SHP77 (cell line): ENCODE results near the gene MED25.

Experiments
- DNase-seq, 2 experiments: peaks; one replicate each; lab custom pipeline; 2025; lab: John Stamatoyannopoulos, UW

The MED25 gene

GRCh38 chr19:49799271-49799797 is 18.8 kb upstream of the MED25 start:
- no peak for DNase-seq

GRCh38 chr19:49799798-49800376 is 18.2 kb upstream of the MED25 start:
- no peak for DNase-seq

DNA sequence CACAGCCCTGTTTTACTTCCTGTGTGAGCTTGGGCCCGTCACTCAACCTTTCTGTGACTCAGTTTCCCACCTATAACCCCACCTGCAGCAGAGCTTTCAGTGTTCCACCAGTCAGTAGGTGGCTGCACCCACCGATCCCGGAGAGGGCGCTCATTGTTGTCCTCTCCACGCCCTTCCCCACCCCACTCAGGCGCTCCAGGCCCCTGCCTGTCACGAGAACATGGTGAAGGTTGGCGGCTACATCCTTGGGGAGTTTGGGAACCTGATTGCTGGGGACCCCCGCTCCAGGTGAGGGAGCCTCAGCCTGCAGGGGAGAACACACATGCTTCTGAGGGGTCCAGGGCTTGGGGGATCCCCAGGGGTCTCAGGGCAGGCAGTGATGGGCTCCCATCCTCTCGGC is 17.3 kb upstream of the MED25 start:
- no peak for DNase-seq

DNA sequence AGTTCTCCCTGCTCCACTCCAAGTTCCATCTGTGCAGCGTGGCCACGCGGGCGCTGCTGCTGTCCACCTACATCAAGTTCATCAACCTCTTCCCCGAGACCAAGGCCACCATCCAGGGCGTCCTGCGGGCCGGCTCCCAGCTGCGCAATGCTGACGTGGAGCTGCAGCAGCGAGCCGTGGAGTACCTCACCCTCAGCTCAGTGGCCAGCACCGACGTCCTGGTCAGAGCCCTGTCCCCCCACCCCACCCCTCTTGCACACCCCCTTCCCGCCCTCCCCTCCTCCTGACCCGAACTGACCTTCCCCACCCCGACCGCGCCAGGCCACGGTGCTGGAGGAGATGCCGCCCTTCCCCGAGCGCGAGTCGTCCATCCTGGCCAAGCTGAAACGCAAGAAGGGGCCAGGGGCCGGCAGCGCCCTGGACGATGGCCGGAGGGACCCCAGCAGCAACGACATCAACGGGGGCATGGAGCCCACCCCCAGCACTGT is 16.6 kb upstream of the MED25 start:
- DNase-seq: no peak

DNA sequence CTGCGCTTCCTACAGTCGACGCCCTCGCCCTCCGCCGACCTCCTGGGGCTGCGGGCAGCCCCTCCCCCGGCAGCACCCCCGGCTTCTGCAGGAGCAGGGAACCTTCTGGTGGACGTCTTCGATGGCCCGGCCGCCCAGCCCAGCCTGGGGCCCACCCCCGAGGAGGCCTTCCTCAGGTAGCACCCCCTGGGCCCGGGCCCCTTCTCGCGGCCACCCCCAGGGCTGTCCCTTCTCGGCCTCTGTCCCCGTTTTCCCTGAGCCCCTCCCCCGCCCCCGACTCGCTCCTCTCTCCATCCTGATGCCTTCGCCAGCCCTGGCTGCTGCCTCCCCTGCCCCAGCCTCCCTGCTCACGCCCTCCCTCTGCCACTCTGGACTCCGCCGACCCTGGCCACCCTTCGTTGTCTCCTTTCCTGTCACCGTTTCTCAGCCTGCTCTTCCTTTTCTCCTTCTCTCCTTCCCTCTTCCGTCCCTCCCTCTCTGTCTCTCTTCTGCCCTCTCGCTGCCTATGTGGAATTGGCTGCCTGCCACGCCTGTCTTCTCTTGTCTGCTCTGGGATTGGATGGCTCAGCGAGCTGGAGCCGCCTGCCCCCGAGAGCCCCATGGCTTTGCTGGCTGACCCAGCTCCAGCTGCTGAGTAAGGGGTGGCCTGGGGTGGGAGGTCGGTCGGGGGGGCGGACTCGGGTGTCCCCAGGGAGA is 16.0 kb upstream of the MED25 start:
- DNase-seq: peak; percentile 66 to 67

DNA sequence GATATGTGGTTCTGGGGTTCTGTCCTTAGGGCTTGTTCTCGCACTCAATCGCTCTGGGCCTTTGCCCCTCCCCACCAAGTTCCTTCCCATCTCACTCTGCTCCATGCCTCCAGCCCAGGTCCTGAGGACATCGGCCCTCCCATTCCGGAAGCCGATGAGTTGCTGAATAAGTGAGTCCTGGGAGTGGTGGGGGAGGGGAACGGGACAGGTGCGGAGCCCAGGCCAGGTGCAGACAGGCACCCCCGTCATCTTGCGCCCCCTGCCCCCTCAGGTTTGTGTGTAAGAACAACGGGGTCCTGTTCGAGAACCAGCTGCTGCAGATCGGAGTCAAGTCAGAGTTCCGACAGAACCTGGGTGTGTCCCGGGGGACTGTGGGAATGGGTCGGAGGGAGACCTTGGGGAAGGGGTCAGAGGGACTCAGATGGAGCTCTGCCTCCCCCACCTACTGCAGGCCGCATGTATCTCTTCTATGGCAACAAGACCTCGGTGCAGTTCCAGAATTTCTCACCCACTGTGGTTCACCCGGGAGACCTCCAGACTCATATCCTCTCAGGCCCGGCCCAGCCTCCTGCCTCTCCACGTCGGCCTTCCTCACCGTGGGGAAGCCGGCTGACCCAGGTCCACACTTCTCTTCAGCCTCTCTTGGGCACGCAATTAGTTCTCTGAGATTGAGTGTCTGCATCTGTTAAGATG is 15.1 kb upstream of the MED25 start:
- DNase-seq: peak in 1 of 2 experiments; percentile 16

DNA sequence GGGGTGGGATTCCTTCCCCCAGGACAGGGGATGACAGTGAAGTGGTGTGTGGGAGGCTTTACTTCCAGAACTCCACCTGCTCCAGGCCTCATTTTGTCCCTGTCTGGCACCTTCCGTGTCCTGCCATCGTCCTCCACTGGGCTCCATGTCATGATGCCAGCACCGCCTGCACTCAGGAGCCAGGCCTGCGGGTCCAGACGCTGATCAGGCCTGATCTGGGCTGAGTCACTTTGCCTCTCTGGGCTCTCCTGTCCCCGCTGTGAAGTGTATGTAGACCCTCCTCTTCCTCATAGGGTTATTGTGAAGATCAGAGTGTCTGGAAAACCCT is 14.6 kb upstream of the MED25 start:
- no peak for DNase-seq

- DNase-seq: no peak
Measured at GRCh38 chr19:49805822-49806619, 12.1 kb upstream of the MED25 start.

DNA sequence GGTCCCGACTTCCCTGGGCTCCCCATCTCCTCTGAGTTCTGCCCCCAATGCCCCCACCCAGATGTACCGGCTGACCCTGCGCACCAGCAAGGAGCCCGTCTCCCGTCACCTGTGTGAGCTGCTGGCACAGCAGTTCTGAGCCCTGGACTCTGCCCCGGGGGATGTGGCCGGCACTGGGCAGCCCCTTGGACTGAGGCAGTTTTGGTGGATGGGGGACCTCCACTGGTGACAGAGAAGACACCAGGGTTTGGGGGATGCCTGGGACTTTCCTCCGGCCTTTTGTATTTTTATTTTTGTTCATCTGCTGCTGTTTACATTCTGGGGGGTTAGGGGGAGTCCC is 11.5 kb upstream of the MED25 start:
- no peak for DNase-seq

DNA sequence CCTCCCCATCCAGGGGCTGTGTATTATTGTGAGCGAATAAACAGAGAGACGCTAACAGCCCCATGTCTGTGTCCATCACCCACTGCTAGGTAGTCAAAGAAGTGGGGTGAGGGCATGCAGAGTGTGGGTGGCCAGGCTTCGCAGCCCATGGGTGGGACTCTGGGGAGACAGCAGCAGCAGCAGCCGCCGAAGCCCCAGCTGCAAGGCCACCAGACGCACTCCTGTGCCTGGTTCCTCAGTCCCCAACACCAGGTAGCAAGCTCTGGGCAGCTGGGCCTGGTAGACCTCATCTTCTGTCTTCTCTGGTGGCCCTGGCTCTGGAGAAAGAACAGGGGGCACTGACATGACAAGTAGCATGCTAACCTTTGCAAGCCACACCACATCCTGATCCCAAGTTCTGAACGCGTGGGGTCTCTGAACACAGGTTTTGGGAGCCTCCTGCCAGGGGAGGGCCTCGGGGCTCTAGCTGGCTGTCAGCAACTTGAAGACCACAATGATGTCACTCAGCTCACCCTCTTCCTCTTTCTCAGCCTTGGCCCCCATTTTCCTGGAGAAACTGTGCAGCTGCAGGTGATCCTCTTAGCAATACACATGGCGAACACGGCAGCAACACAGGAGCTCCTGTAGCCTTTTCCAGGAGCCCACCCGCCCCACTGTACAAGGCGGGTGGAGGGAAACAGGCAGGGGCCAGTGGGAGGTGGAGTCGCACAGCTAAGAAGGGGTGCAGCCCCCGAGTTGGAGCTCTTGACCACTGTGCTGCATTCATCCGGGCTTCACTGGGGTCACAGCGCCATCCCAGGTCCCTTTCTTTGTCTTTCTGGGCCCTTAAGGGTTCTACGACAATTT is 10.8 kb upstream of the MED25 start:
- DNase-seq: no peak

GRCh38 chr19:49807904-49808675 is 10.0 kb upstream of the MED25 start:
- no peak for DNase-seq

- DNase-seq: peak in 1 of 2 experiments; percentile 5
Measured at GRCh38 chr19:49808711-49809159, 9.4 kb upstream of the MED25 start.

- DNase-seq: no peak
Measured at GRCh38 chr19:49809160-49809940, 8.7 kb upstream of the MED25 start.

- no peak for DNase-seq
Measured at GRCh38 chr19:49809941-49810389, 8.1 kb upstream of the MED25 start.

GRCh38 chr19:49811328-49811727 is 6.8 kb upstream of the MED25 start:
- DNase-seq: no peak

DNA sequence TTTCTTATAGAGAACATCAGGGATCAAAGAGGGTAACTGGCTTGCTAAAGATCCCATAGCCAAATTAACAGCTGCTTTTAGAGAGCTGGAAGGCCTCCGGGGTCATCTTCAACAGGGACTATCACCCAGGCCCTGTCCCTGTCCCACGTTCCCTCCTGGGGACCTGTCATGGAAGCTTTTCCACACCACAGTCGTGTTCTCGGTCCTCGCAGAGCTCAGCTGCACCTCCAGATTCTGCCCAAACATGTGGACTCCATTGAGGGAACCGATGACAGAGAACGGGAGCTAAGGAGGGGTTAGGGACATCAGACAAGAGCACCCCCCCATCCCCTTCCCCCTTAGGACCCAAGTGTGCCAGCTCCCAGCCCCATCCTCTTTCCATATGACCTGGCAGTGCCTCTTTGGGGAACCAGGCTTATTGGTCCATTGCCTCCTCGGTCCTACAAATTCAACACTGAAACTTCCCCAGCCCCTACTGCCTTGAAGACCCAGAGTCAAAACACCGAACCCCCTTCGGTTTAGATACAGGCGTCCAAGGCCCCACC is 5.6 kb upstream of the MED25 start:
- no peak for DNase-seq

GRCh38 chr19:49812997-49813861 is 4.9 kb upstream of the MED25 start, which contains the start of gene FUZ:
Gene FUZ (minus strand): TSS chr19:49813292. CDS start chr19:49813106, 186 bp downstream.
- DNase-seq: peak; percentile 97 to 98

DNA sequence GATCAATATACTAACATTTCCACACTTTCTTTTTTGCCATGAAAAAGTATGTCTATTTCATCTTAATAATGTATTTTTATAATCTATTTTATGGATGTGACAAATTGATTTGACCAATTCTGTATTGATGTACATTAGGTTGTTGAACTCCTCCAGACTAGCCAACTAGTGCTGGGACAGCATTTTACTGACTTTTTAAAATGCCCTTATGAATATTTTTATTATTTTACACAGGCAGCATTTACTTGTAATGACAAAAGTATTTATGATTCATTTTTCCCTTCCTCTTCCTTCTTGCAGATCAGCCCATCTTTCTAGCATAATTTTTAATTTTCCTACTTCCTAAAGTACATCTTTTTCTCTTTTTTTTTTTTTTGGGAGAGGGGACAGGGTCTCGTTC is 4.1 kb upstream of the MED25 start:
- no peak for DNase-seq
